BLaER1 (cell line): ENCODE data around the gene BPIFA2.

ENCODE experiments used
- H3K27ac ChIP-seq: shearing (Covaris generic); formaldehyde crosslinking; 2 replicates; pipeline ENCODE4 v1.8.1; 2022
- H3K27me3 ChIP-seq: shearing (Covaris generic); formaldehyde crosslinking; 2 replicates; pipeline ENCODE4 v1.8.1; 2022
- H3K36me3 ChIP-seq: shearing (Covaris generic); formaldehyde crosslinking; 2 replicates; pipeline ENCODE4 v1.8.1; 2022
- H3K4me1 ChIP-seq: shearing (Covaris generic); formaldehyde crosslinking; 2 replicates; pipeline ENCODE4 v1.8.1; 2022
- H3K4me2 ChIP-seq: shearing (Covaris generic); formaldehyde crosslinking; 2 replicates; pipeline ENCODE4 v1.8.1; 2022
- H3K4me3 ChIP-seq: shearing (Covaris generic); formaldehyde crosslinking; 2 replicates; pipeline ENCODE4 v1.8.1; 2022
- H3K9ac ChIP-seq: shearing (Covaris generic); formaldehyde crosslinking; 2 replicates; pipeline ENCODE4 v1.8.1; 2022
- H3K9me3 ChIP-seq: shearing (Covaris generic); formaldehyde crosslinking; 2 replicates; pipeline ENCODE4 v1.8.1; 2022
- H4K20me1 ChIP-seq: shearing (Covaris generic); formaldehyde crosslinking; 2 replicates; pipeline ENCODE4 v1.8.1; 2022
- Cebpa-rat ChIP-seq: shearing (Covaris generic); IDR thresholded peaks from 2 replicates; pipeline ENCODE4 v1.8.1; 2022

BPIFA2 gene

GRCh38 chr20:33191484-33191883, 23.5 kb downstream of the BPIFA2 start:
- no peak overlapping the region for H3K9ac ChIP-seq
- no peaks in the 10 kb centered on the region for H3K4me1 ChIP-seq
- H3K9me3 ChIP-seq: no peaks in the 10 kb centered on the region
- H3K36me3 ChIP-seq: no peaks in the 10 kb centered on the region
- no peaks in the 10 kb centered on the region for H3K27me3 ChIP-seq
- no peak for TF ChIP-seq Cebpa-rat
- no peak overlapping the region for H3K4me3 ChIP-seq
- H4K20me1 ChIP-seq: no peaks in the 10 kb centered on the region
- H3K27ac ChIP-seq: no peak overlapping the region
- no peak overlapping the region for H3K4me2 ChIP-seq

GRCh38 chr20:33191955-33192354, 24.0 kb downstream of the BPIFA2 start:
- Histone ChIP-seq H3K27ac (no peak overlapping the region), H3K9ac (no peak overlapping the region), H3K4me1 (no peaks in the 10 kb centered on the region), H3K27me3 (no peaks in the 10 kb centered on the region), H3K9me3 (no peaks in the 10 kb centered on the region), H4K20me1 (no peaks in the 10 kb centered on the region), H3K4me2 (no peak overlapping the region), H3K4me3 (no peak overlapping the region), H3K36me3 (no peaks in the 10 kb centered on the region)
- no peak for TF ChIP-seq Cebpa-rat

GRCh38 chr20:33192912-33193501, 25.0 kb downstream of the BPIFA2 start:
- no peak overlapping the region for H3K4me3 ChIP-seq
- no peak overlapping the region for H3K9ac ChIP-seq
- no peaks in the 10 kb centered on the region for H3K9me3 ChIP-seq
- H3K27ac ChIP-seq: no peak overlapping the region
- H3K36me3 ChIP-seq: no peaks in the 10 kb centered on the region
- H3K4me1 ChIP-seq: no peaks in the 10 kb centered on the region
- H3K4me2 ChIP-seq: no peak overlapping the region
- TF ChIP-seq Cebpa-rat: no peak
- H3K27me3 ChIP-seq: no peaks in the 10 kb centered on the region
- no peaks in the 10 kb centered on the region for H4K20me1 ChIP-seq

- Histone ChIP-seq H3K4me2 (no peak overlapping the region), H3K27me3 (no peaks in the 10 kb centered on the region), H3K4me3 (no peak overlapping the region), H3K9me3 (no peaks in the 10 kb centered on the region), H4K20me1 (no peaks in the 10 kb centered on the region), H3K36me3 (no peaks in the 10 kb centered on the region), H3K9ac (no peak overlapping the region), H3K27ac (no peak overlapping the region), H3K4me1 (no peaks in the 10 kb centered on the region)
- no peak for TF ChIP-seq Cebpa-rat
Measured at GRCh38 chr20:33199026-33199425, 31.1 kb downstream of the BPIFA2 start.

- Histone ChIP-seq H3K27me3 (no peaks in the 10 kb centered on the region), H3K27ac (no peak overlapping the region), H3K4me1 (no peaks in the 10 kb centered on the region), H3K4me2 (no peak overlapping the region), H3K9me3 (no peaks in the 10 kb centered on the region), H4K20me1 (no peaks in the 10 kb centered on the region; the same call in 1 of the 2 replicates), H3K4me3 (no peak overlapping the region), H3K9ac (no peak overlapping the region), H3K36me3 (no peaks in the 10 kb centered on the region)
- TF ChIP-seq Cebpa-rat: no peak
Measured at GRCh38 chr20:33202451-33202850, 34.5 kb downstream of the BPIFA2 start.

GRCh38 chr20:33203444-33203843, 35.5 kb downstream of the BPIFA2 start:
- no peak for TF ChIP-seq Cebpa-rat
- H3K4me3 ChIP-seq: no peak overlapping the region
- H4K20me1 ChIP-seq: no peaks in the 10 kb centered on the region; the same call in 1 of the 2 replicates
- H3K36me3 ChIP-seq: no peaks in the 10 kb centered on the region
- H3K9me3 ChIP-seq: no peaks in the 10 kb centered on the region
- no peak overlapping the region for H3K9ac ChIP-seq
- H3K27ac ChIP-seq: no peak overlapping the region
- H3K27me3 ChIP-seq: no peaks in the 10 kb centered on the region
- H3K4me1 ChIP-seq: no peaks in the 10 kb centered on the region
- no peak overlapping the region for H3K4me2 ChIP-seq

GRCh38 chr20:33209789-33210188, 41.8 kb downstream of the BPIFA2 start:
- Histone ChIP-seq H3K36me3 (no peaks in the 10 kb centered on the region), H4K20me1 (no peaks in the 10 kb centered on the region; the same call in 1 of the 2 replicates), H3K27me3 (no peaks in the 10 kb centered on the region), H3K27ac (no peak overlapping the region), H3K4me2 (no peak overlapping the region), H3K9ac (no peak overlapping the region), H3K4me3 (no peak overlapping the region), H3K9me3 (no peaks in the 10 kb centered on the region), H3K4me1 (no peaks in the 10 kb centered on the region)
- TF ChIP-seq Cebpa-rat: no peak

GRCh38 chr20:33210371-33210770, 42.4 kb downstream of the BPIFA2 start:
- TF ChIP-seq Cebpa-rat: no peak
- Histone ChIP-seq H3K9ac (no peak overlapping the region), H3K9me3 (no peaks in the 10 kb centered on the region), H3K4me2 (no peak overlapping the region), H3K36me3 (no peaks in the 10 kb centered on the region), H3K27ac (no peak overlapping the region), H3K4me1 (no peaks in the 10 kb centered on the region), H4K20me1 (no peaks in the 10 kb centered on the region; the same call in 1 of the 2 replicates), H3K27me3 (no peaks in the 10 kb centered on the region), H3K4me3 (no peak overlapping the region)

GRCh38 chr20:33211817-33212424, 44.0 kb downstream of the BPIFA2 start:
- no peak overlapping the region for H3K27ac ChIP-seq
- TF ChIP-seq Cebpa-rat: no peak

GRCh38 chr20:33217052-33217451, 49.1 kb downstream of the BPIFA2 start, which contains the start of gene BPIFA3:
TSS of gene BPIFA3 (plus strand) at chr20:33217352. CDS start at chr20:33217537, 185 bp downstream.
- H3K27ac ChIP-seq: no peak within 1 kb of the TSS
- H3K36me3 ChIP-seq: no peaks in the 10 kb centered on the region
- no peak within 1 kb of the TSS for H3K4me3 ChIP-seq
- no peaks in the 10 kb centered on the region for H3K4me1 ChIP-seq
- no peaks in the 10 kb centered on the region for H4K20me1 ChIP-seq
- no peaks in the 10 kb centered on the region for H3K27me3 ChIP-seq
- no peak within 1 kb of the TSS for H3K4me2 ChIP-seq
- no peak for TF ChIP-seq Cebpa-rat
- H3K9ac ChIP-seq: no peak within 1 kb of the TSS
- no peaks in the 10 kb centered on the region for H3K9me3 ChIP-seq

More at GRCh38 chr20:33211817-33212424, 44.0 kb downstream of the BPIFA2 start:
- no peak overlapping the region for H3K4me2 ChIP-seq
- no peaks in the 10 kb centered on the region for H3K4me1 ChIP-seq
- H3K36me3 ChIP-seq: no peaks in the 10 kb centered on the region
- no peaks in the 10 kb centered on the region for H3K9me3 ChIP-seq
- H3K27me3 ChIP-seq: no peaks in the 10 kb centered on the region
- H3K9ac ChIP-seq: no peak overlapping the region
- H4K20me1 ChIP-seq: no peaks in the 10 kb centered on the region; the same call in 1 of the 2 replicates
- no peak overlapping the region for H3K4me3 ChIP-seq
